ENCODE measurements around the gene SYTL1.

The SYTL1 gene

GRCh38 chr1:27350663-27351540 is 9.1 kb downstream of the SYTL1 start:
- no peak for TF ChIP-seq POLR2A (IDR thresholded peaks at IDR 0.05; ENCODE audit: low read depth, low read length)
- no peak for DNase-seq (ENCODE audit: insufficient read length)
- FAIRE-seq: no peak

DNA sequence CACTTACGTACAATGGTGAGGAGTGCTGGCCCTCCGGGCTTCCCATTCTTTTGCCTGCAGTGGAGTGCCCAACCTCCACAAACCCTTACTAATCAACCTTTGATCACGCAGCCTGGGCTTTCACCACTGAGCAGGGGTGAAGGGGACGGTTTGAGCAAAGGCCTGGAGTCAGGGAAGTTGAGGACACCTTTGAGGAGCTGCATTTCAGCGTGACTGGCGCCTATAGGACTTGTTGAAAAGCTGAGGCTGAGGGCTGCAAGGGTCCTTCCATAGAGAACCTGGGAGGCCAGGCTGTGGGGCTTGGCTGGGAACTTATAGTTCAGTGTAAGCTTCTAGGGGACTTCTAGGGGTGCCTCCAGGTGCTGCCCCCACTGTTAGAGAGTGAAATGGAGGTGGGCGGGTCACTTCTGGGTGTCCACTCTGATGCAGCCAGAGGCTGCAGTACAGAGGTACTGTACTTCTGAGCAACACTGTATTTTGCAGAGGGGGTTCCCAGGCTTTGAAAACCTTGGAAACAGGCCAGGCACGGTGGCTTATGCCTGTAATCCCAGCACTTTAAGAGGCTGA is 9.8 kb downstream of the SYTL1 start:
- no peak for DNase-seq (ENCODE audit: insufficient read length)
- TF ChIP-seq POLR2AphosphoS5 (IDR thresholded peaks at IDR 0.05; ENCODE audit: low read depth, low read length) (no peak), TAF1 (IDR thresholded peaks at IDR 0.05; ENCODE audit: borderline replicate concordance, low read depth, low read length) (no peak), POLR2A (IDR thresholded peaks at IDR 0.05; ENCODE audit: low read depth, low read length) (no peak)
- FAIRE-seq: no peak

DNA sequence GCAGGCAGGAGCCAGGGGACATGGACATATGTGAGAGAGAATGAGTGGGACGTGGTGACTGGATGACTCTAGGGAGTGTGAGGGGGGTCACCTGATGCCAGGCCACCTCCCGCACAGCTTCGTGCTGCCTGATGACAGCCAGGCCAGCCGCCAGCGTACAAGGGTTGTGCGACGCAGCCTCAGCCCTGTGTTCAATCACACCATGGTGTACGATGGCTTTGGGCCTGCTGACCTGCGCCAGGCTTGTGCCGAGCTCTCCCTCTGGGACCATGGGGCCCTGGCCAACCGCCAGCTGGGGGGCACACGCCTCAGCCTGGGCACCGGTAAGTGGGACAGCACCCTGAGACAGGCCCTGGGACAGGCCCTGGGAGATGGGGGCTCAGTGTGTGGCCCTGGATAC is 11.3 kb downstream of the SYTL1 start:
- FAIRE-seq (no peak), DNase-seq (ENCODE audit: insufficient read length) (no peak)
- TF ChIP-seq TAF1 (IDR thresholded peaks at IDR 0.05; ENCODE audit: borderline replicate concordance, low read depth, low read length): no peak
- TF ChIP-seq POLR2AphosphoS5 (IDR thresholded peaks at IDR 0.05; ENCODE audit: low read depth, low read length): no peak
- TF ChIP-seq POLR2A (IDR thresholded peaks at IDR 0.05; ENCODE audit: low read depth, low read length): no peak

DNA sequence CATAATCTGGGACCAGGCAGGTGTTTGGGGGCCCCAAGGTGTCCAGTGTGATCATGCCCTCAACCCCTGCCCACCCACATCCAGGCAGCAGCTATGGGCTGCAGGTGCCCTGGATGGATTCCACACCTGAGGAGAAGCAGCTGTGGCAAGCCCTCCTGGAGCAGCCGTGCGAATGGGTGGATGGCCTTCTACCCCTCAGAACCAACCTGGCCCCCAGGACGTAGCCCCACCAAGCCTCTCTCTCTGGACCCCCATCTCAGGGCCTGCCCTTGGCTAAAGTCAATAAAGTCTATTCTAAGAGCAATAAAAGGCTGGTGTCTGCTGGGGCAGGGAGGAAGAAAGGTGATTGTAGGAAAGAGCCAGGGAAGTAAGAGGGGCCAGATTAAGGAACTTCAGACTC is 11.8 kb downstream of the SYTL1 start:
- FAIRE-seq: no peak
- no peak for TF ChIP-seq TAF1 (IDR thresholded peaks at IDR 0.05; ENCODE audit: borderline replicate concordance, low read depth, low read length)
- no peak for TF ChIP-seq POLR2AphosphoS5 (IDR thresholded peaks at IDR 0.05; ENCODE audit: low read depth, low read length)
- no peak for TF ChIP-seq POLR2A (IDR thresholded peaks at IDR 0.05; ENCODE audit: low read depth, low read length)
- DNase-seq (ENCODE audit: insufficient read length): no peak

- TF ChIP-seq POLR2AphosphoS5 (IDR thresholded peaks at IDR 0.05; ENCODE audit: low read depth, low read length) (no peak), TAF1 (IDR thresholded peaks at IDR 0.05; ENCODE audit: borderline replicate concordance, low read depth, low read length) (no peak), POLR2A (IDR thresholded peaks at IDR 0.05; ENCODE audit: low read depth, low read length) (no peak)
- no peak for FAIRE-seq
- no peak for DNase-seq (ENCODE audit: insufficient read length)
Observed at GRCh38 chr1:27355683-27356082, 13.9 kb downstream of the SYTL1 start.

GRCh38 chr1:27356277-27356618 is 14.4 kb downstream of the SYTL1 start:
- DNase-seq (ENCODE audit: insufficient read length) (no peak), FAIRE-seq (no peak)
- TF ChIP-seq POLR2AphosphoS5 (IDR thresholded peaks at IDR 0.05; ENCODE audit: low read depth, low read length) (no peak), TAF1 (IDR thresholded peaks at IDR 0.05; ENCODE audit: borderline replicate concordance, low read depth, low read length) (no peak), POLR2A (IDR thresholded peaks at IDR 0.05; ENCODE audit: low read depth, low read length) (no peak)

DNA sequence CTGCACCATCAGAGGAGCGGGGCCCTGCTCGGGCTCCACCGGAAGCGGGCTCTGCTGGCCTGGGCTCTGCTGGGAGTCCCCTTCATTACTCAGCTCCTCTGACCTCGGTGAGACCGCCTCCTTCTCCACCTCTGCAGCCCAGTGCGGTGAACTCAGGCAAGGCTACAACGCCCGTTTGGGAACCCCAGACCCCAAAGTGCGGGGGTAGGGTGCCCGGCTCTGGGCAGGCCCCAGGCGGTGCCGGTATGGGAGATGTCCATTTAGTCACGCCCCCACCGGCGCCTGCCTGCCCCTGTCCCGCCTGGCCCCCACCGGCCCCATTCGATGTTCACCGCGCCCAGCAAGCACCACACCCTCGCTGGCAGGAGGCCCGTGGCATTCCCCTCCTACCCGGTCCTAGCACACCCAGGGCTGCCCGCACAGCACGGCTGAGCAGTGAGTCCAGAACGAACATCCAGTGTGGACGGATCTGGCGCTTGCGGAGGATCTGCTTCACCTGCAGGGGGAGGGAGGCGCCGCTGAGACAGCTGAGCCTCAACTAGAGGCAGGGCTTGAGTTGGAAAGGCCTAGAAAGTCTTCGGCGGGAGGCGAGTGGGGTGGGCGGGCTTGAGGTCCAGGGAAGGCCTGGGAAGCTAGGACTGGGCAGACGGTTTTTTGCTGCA is 14.9 kb downstream of the SYTL1 start:
- DNase-seq (ENCODE audit: insufficient read length) (no peak), FAIRE-seq (no peak)
- TF ChIP-seq POLR2AphosphoS5 (IDR thresholded peaks at IDR 0.05; ENCODE audit: low read depth, low read length): no peak
- TF ChIP-seq POLR2A (IDR thresholded peaks at IDR 0.05; ENCODE audit: low read depth, low read length): peak; percentile 43; the same call in 1 of the 2 replicates

GRCh38 chr1:27357281-27358037 is 15.6 kb downstream of the SYTL1 start:
- FAIRE-seq: peak; percentile 92
- no peak for TF ChIP-seq TAF1 (IDR thresholded peaks at IDR 0.05; ENCODE audit: borderline replicate concordance, low read depth, low read length)
- TF ChIP-seq POLR2A (IDR thresholded peaks at IDR 0.05; ENCODE audit: low read depth, low read length): no peak
- TF ChIP-seq POLR2AphosphoS5 (IDR thresholded peaks at IDR 0.05; ENCODE audit: low read depth, low read length): no peak
- DNase-seq (ENCODE audit: insufficient read length): peak; percentile 95

DNA sequence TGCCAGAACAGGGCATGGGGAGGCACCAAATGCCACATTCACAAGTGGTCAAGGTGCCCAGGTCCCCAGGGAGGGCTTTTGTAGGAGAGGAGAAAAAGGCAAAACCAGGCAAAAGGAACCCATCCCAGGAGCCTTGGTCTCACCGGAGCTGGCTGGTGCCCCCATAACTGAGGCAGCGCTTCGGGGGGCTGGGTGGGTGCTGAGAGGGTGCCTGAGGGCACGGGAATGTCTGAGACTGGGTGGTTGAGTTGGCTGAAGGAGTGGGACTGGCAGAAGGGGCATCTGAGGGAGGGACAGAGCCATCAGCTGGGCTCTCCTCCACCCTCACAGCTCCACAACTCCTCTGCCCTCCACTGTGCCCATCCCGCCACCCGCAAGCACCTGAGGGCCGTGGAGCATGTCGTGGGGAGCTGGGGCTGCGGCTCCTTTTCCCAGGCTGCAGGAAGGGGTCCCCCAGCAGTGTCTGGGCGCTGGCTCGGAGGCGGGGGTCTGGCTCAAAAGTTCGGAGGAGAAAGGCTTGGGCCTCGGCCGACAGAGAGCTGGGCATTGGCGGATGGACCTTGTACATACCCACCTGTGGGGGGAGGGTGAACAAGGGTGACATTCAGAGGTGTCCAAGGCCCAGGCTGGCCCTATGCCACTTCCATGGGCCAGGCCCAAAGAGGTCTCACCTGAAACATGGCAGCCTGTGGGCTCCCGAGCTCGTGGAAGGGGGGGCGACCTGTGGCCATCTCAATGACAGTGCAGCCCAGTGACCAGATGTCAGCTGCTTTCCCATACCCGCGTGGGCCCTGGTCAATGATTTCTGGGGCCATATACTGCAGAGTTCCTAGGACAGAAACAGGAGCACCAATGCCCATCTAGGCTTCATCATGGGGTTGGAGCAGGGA is 16.5 kb downstream of the SYTL1 start:
- DNase-seq (ENCODE audit: insufficient read length) (no peak), FAIRE-seq (no peak)
- no peak for TF ChIP-seq POLR2A (IDR thresholded peaks at IDR 0.05; ENCODE audit: low read depth, low read length)
- no peak for TF ChIP-seq POLR2AphosphoS5 (IDR thresholded peaks at IDR 0.05; ENCODE audit: low read depth, low read length)
- no peak for TF ChIP-seq TAF1 (IDR thresholded peaks at IDR 0.05; ENCODE audit: borderline replicate concordance, low read depth, low read length)

DNA sequence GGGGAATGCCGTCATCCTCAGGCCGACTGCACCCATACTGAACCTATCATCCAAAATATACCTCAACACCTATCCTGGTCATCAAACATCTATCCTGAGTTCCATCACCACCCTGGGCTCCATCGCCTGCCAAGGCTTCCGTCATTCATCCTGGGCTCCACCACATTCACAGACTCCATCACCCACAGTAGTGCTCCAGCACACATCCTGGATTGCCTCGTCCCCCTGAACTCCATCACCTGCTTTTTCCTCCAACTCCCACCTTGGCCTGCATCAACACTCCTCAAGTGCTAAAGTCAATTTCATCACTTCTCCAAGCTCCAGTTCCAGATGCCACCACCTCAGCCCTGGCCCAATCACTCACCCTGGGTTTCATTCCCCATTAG is 17.1 kb downstream of the SYTL1 start:
- TF ChIP-seq TAF1 (IDR thresholded peaks at IDR 0.05; ENCODE audit: borderline replicate concordance, low read depth, low read length) (no peak), POLR2A (IDR thresholded peaks at IDR 0.05; ENCODE audit: low read depth, low read length) (no peak), POLR2AphosphoS5 (IDR thresholded peaks at IDR 0.05; ENCODE audit: low read depth, low read length) (no peak)
- FAIRE-seq (no peak), DNase-seq (ENCODE audit: insufficient read length) (no peak)

- DNase-seq (ENCODE audit: insufficient read length) (no peak), FAIRE-seq (peak; percentile 73)
- TF ChIP-seq TAF1 (IDR thresholded peaks at IDR 0.05; ENCODE audit: borderline replicate concordance, low read depth, low read length) (no peak), POLR2A (IDR thresholded peaks at IDR 0.05; ENCODE audit: low read depth, low read length) (no peak), POLR2AphosphoS5 (IDR thresholded peaks at IDR 0.05; ENCODE audit: low read depth, low read length) (no peak)
Observed at GRCh38 chr1:27359822-27360158, 18.0 kb downstream of the SYTL1 start.
